NCI-H2196 treated with DMSO at 0.1 percent for 48 hours (cell line): ENCODE measurements around the gene FOXA1.

ENCODE experiments used
- DNase-seq: peaks from one replicate; lab custom pipeline; 2025; ENCODE audit not compliant: unreplicated experiment; lab: John Stamatoyannopoulos, UW

FOXA1 gene

GRCh38 chr14:37602605-37603453 is 7.8 kb upstream of the FOXA1 start:
- no peak for DNase-seq

GRCh38 chr14:37601865-37602264 is 6.8 kb upstream of the FOXA1 start:
- no peak for DNase-seq

- DNase-seq = no peak
Measured at GRCh38 chr14:37600880-37601741, 6.1 kb upstream of the FOXA1 start.

- no peak for DNase-seq
Measured at GRCh38 chr14:37599507-37600368, 4.7 kb upstream of the FOXA1 start.

- no peak for DNase-seq
Measured at GRCh38 chr14:37598747-37599506, 3.9 kb upstream of the FOXA1 start.

- no peak for DNase-seq
Measured at GRCh38 chr14:37597914-37598746, 3.1 kb upstream of the FOXA1 start.

GRCh38 chr14:37597538-37597913 is 2.5 kb upstream of the FOXA1 start:
- DNase-seq = no peak

- DNase-seq = no peak
Measured at GRCh38 chr14:37596790-37597472, 1.9 kb upstream of the FOXA1 start.

- peak; percentile 91 for DNase-seq
Measured at GRCh38 chr14:37595809-37596621, 966 bp upstream of the FOXA1 start.

- peak; percentile 90 for DNase-seq
Measured at GRCh38 chr14:37594238-37594970, 645 bp downstream of the FOXA1 start.

- DNase-seq = no peak
Measured at GRCh38 chr14:37593511-37594237, 1.4 kb downstream of the FOXA1 start.

- DNase-seq = peak; percentile 40
Measured at GRCh38 chr14:37592482-37593408, 2.3 kb downstream of the FOXA1 start.

GRCh38 chr14:37591941-37592481 is 3.0 kb downstream of the FOXA1 start:
- DNase-seq = no peak

- peak; percentile 54 for DNase-seq
Measured at GRCh38 chr14:37591311-37591940, 3.6 kb downstream of the FOXA1 start.
